Neural cell (in vitro differentiated cells): Measurements from ENCODE around the gene YAE1. TPM values are rescaled to one million over a fixed set of nuclear protein-coding genes. Genes with fewer than 3 reads are reported as not detected.

Source experiments
- H2AFZ ChIP-seq: fragments of 200-600, 300-800 bp; sonication (generic), shearing (Covaris generic); 2 replicates; pipeline ENCODE4 v1.6.0; 2014; ENCODE audit warnings: low read depth, mild to moderate bottlenecking, antibody characterized with exemption, low read length, moderate library complexity
- H3F3A ChIP-seq: fragments of 200-600 bp; shearing (Covaris generic); 2 replicates; pipeline ENCODE4 v1.6.1; 2016; ENCODE audit warnings: mild to moderate bottlenecking, moderate library complexity, mixed read lengths, antibody characterized with exemption, low read length; ENCODE audit not compliant: insufficient read depth, poor library complexity, severe bottlenecking
- H3K27ac ChIP-seq: fragments of 200-600, 300-800 bp; sonication (generic), shearing (Covaris generic); 2 replicates; pipeline ENCODE4 v1.5.1; 2014; ENCODE audit warnings: mild to moderate bottlenecking, low read length, moderate library complexity
- H3K27me3 ChIP-seq: fragments of 300-800, 200-600 bp; sonication (generic), shearing (Covaris generic); 2 replicates; pipeline ENCODE4 v1.6.0; 2014; ENCODE audit warnings: mild to moderate bottlenecking, low read depth, low read length, moderate library complexity; ENCODE audit not compliant: insufficient read depth
- H3K36me3 ChIP-seq: fragments of 300-800, 200-600 bp; sonication (generic), shearing (Covaris generic); 2 replicates; pipeline ENCODE4 v1.5.1; 2014; ENCODE audit warnings: mild to moderate bottlenecking, antibody characterized with exemption, low read length, moderate library complexity; ENCODE audit not compliant: insufficient read depth
- H3K4me2 ChIP-seq: fragments of 300-800, 200-600 bp; sonication (generic), shearing (Covaris generic); 2 replicates; pipeline ENCODE4 v1.6.0; 2014; ENCODE audit warnings: mild to moderate bottlenecking, low read length
- H3K4me3 ChIP-seq: fragments of 300-800, 200-600 bp; sonication (generic), shearing (Covaris generic); 2 replicates; pipeline ENCODE4 v1.5.1; 2014; ENCODE audit warnings: mild to moderate bottlenecking, low read length, moderate library complexity
- H3K79me2 ChIP-seq: fragments of 200-600 bp; shearing (Covaris generic); replicated peaks from 2 replicates; pipeline ENCODE4 v1.6.0; 2014; ENCODE audit warnings: mild to moderate bottlenecking, low read length, moderate library complexity; ENCODE audit not compliant: insufficient read depth
- H3K9ac ChIP-seq: fragments of 300-800, 200-600 bp; sonication (generic), shearing (Covaris generic); 2 replicates; pipeline ENCODE4 v1.6.1; 2016; ENCODE audit warnings: mild to moderate bottlenecking, low read length, mixed read lengths
- H3K9me2 ChIP-seq: fragments of 200-600 bp; shearing (Covaris generic); 2 replicates; pipeline ENCODE4 v1.6.1; 2016; ENCODE audit warnings: mild to moderate bottlenecking, low read length, mixed read lengths; ENCODE audit not compliant: insufficient read depth
- H3K9me3 ChIP-seq: fragments of 200-600, 300-800 bp; sonication (generic), shearing (Covaris generic); 2 replicates; pipeline ENCODE4 v1.6.1; 2016; ENCODE audit warnings: mild to moderate bottlenecking, mixed run types, low read length, moderate library complexity, mixed read lengths
- H4K20me1 ChIP-seq: fragments of 200-600 bp; shearing (Covaris generic); 2 replicates; pipeline ENCODE4 v1.6.1; 2016; ENCODE audit warnings: mild to moderate bottlenecking, mixed run types; ENCODE audit not compliant: insufficient read depth
- CTCF ChIP-seq: fragments of 450-650 bp; IDR thresholded peaks from 2 replicates; pipeline ENCODE4 v1.5.1; 2014; ENCODE audit warnings: antibody characterized with exemption, mild to moderate bottlenecking, moderate library complexity; ENCODE audit not compliant: poor library complexity, severe bottlenecking
- EP300 ChIP-seq: fragments of 450-650 bp; conservative IDR thresholded peaks from 2 replicates; pipeline ENCODE4 v1.6.1; 2014; ENCODE audit warnings: antibody characterized with exemption, mild to moderate bottlenecking, moderate library complexity; ENCODE audit not compliant: poor library complexity, severe bottlenecking
- EZH2 ChIP-seq: fragments of 200-600, 300-800 bp; shearing (Covaris generic), sonication (generic); IDR thresholded peaks from 2 replicates; pipeline ENCODE4 v1.6.1; 2014; ENCODE audit warnings: antibody characterized with exemption, low read length, borderline replicate concordance, mild to moderate bottlenecking; ENCODE audit not compliant: insufficient read depth, poor library complexity, severe bottlenecking
- MXI1 ChIP-seq: fragments of 450-650 bp; conservative IDR thresholded peaks from 2 replicates; pipeline ENCODE4 v1.6.1; 2014; ENCODE audit warnings: antibody characterized with exemption, mild to moderate bottlenecking; ENCODE audit not compliant: poor library complexity, severe bottlenecking
- POLR2AphosphoS5 ChIP-seq: IDR thresholded peaks from 2 replicates; pipeline ENCODE4 v1.6.1; 2012
- RAD21 ChIP-seq: fragments of 450-650 bp; conservative IDR thresholded peaks from 2 replicates; pipeline ENCODE4 v1.6.1; 2014; ENCODE audit warnings: antibody characterized with exemption, mild to moderate bottlenecking, moderate library complexity
- SMC3 ChIP-seq: fragments of 450-650 bp; conservative IDR thresholded peaks from 2 replicates; pipeline ENCODE4 v1.6.1; 2014; ENCODE audit warnings: antibody characterized with exemption, mild to moderate bottlenecking, moderate library complexity; ENCODE audit not compliant: poor library complexity
- TAF1 ChIP-seq: IDR thresholded peaks from 2 replicates; pipeline ENCODE4 v1.6.1; 2012; ENCODE audit warnings: low read depth
- polyA plus RNA-seq: library from polyadenylated mRNA; depleted of rRNA; stranded (reverse); fragments of >200 nt; gene quantifications from 2 replicates; pipeline ENCODE4 v1.2.3, GENCODE V29; 2014
- TF ChIP-seq, protein P1 (sequence below): IDR thresholded peaks from 2 replicates; pipeline ENCODE4 v1.6.1; 2012; ENCODE audit warnings: borderline replicate concordance

YAE1 gene
- polyA plus RNA-seq, 1 donor from 2014 or later, result 85.2 TPM

GRCh38 chr7:39607865-39608264 is 41.7 kb downstream of the YAE1 start:
- H3K9me2 ChIP-seq, result no peaks in the 10 kb centered on the region
- no peaks in the 10 kb centered on the region for H3F3A ChIP-seq
- no peaks in the 10 kb centered on the region for H4K20me1 ChIP-seq
- H3K9ac ChIP-seq, result no peak overlapping the region
- H3K27ac ChIP-seq, result no peak overlapping the region
- no peak overlapping the region for H2AFZ ChIP-seq
- H3K9me3 ChIP-seq, result no peaks in the 10 kb centered on the region
- peaks cover 15% of the 10 kb centered on the region for H3K27me3 ChIP-seq
- no peak overlapping the region for H3K4me2 ChIP-seq
- no peak overlapping the region for H3K4me3 ChIP-seq
- H3K79me2 ChIP-seq, result no peaks in the 10 kb centered on the region
- H3K36me3 ChIP-seq, result no peaks in the 10 kb centered on the region
- TF ChIP-seq RAD21 (no peak), EP300 (no peak), MXI1 (no peak), POLR2AphosphoS5 (no peak), CTCF (no peak), SMC3 (no peak), EZH2 (no peak), TAF1 (no peak)
- TF ChIP-seq, protein P1, sequence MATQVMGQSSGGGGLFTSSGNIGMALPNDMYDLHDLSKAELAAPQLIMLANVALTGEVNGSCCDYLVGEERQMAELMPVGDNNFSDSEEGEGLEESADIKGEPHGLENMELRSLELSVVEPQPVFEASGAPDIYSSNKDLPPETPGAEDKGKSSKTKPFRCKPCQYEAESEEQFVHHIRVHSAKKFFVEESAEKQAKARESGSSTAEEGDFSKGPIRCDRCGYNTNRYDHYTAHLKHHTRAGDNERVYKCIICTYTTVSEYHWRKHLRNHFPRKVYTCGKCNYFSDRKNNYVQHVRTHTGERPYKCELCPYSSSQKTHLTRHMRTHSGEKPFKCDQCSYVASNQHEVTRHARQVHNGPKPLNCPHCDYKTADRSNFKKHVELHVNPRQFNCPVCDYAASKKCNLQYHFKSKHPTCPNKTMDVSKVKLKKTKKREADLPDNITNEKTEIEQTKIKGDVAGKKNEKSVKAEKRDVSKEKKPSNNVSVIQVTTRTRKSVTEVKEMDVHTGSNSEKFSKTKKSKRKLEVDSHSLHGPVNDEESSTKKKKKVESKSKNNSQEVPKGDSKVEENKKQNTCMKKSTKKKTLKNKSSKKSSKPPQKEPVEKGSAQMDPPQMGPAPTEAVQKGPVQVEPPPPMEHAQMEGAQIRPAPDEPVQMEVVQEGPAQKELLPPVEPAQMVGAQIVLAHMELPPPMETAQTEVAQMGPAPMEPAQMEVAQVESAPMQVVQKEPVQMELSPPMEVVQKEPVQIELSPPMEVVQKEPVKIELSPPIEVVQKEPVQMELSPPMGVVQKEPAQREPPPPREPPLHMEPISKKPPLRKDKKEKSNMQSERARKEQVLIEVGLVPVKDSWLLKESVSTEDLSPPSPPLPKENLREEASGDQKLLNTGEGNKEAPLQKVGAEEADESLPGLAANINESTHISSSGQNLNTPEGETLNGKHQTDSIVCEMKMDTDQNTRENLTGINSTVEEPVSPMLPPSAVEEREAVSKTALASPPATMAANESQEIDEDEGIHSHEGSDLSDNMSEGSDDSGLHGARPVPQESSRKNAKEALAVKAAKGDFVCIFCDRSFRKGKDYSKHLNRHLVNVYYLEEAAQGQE, result no peak

DNA sequence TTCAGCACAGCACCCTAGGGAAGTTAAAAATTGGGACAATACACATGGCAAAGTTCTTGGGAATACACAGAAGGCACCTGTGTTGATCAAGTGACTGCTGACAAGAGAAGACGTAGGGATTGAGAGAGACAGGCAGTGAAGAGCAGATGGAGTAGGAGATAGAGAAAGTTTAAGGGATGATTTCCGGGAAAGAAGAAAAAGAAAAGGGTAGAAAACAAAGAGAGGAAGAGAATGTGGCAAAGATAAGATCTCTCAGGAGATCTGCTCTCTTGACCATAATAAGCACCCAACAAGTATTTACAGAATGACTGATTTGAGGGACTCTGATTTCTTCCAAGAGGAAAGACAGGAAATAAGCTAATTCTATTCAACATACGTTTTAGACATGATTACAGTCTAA is 42.1 kb downstream of the YAE1 start:
- Histone ChIP-seq H3K4me3 (no peak overlapping the region), H3K9ac (no peak overlapping the region), H3K9me3 (no peaks in the 10 kb centered on the region), H3K27me3 (peaks cover 15% of the 10 kb centered on the region), H3K4me2 (no peak overlapping the region), H3K27ac (no peak overlapping the region), H3K36me3 (no peaks in the 10 kb centered on the region), H2AFZ (no peak overlapping the region), H3F3A (no peaks in the 10 kb centered on the region), H3K9me2 (no peaks in the 10 kb centered on the region), H3K79me2 (no peaks in the 10 kb centered on the region), H4K20me1 (no peaks in the 10 kb centered on the region)
- TF ChIP-seq RAD21, result no peak
- no peak for TF ChIP-seq TAF1
- TF ChIP-seq, protein P1, result no peak
- TF ChIP-seq CTCF, result no peak
- TF ChIP-seq EP300, result no peak
- TF ChIP-seq SMC3, result no peak
- no peak for TF ChIP-seq MXI1
- TF ChIP-seq POLR2AphosphoS5, result no peak
